MM.1S (cell line): ENCODE data around the gene CACNG4.

Source experiments
- DNase-seq: peaks from one replicate; pipeline ENCODE4 v3.0.0-alpha.2; 2015
- H2AFZ ChIP-seq: fragments of 300-600 bp; sonication (generic); 2 replicates; pipeline ENCODE4 v1.6.0; 2016; ENCODE audit warnings: antibody characterized with exemption, low read length
- H3F3A ChIP-seq: fragments of 300-600 bp; sonication (generic); 2 replicates; pipeline ENCODE4 v1.6.1; 2016; ENCODE audit warnings: mild to moderate bottlenecking, antibody characterized with exemption, low read length, moderate library complexity, mixed read lengths; ENCODE audit not compliant: insufficient read depth
- H3K27ac ChIP-seq: fragments of 300-600 bp; sonication (generic); 2 replicates; pipeline ENCODE4 v1.5.1; 2016; ENCODE audit warnings: mild to moderate bottlenecking, low read length
- H3K27me3 ChIP-seq: fragments of 300-600 bp; sonication (generic); replicated peaks from 2 replicates; pipeline ENCODE4 v1.6.0; 2016; ENCODE audit warnings: low read length; ENCODE audit not compliant: insufficient read depth
- H3K36me3 ChIP-seq: fragments of 300-600 bp; sonication (generic); replicated peaks from 2 replicates; pipeline ENCODE4 v1.6.1; 2016; ENCODE audit warnings: mild to moderate bottlenecking, low read length, mixed read lengths; ENCODE audit not compliant: insufficient read depth
- H3K4me1 ChIP-seq: fragments of 300-600 bp; sonication (generic); 2 replicates; pipeline ENCODE4 v1.6.1; 2016; ENCODE audit warnings: low read length, mixed read lengths
- H3K4me2 ChIP-seq: fragments of 300-600 bp; sonication (generic); 2 replicates; pipeline ENCODE4 v1.6.0; 2016; ENCODE audit warnings: low read depth, low read length
- H3K4me3 ChIP-seq: fragments of 300-600 bp; sonication (generic); 2 replicates; pipeline ENCODE4 v1.5.1; 2016; ENCODE audit warnings: low read length, mixed read lengths
- H3K79me2 ChIP-seq: fragments of 300-600 bp; sonication (generic); 2 replicates; pipeline ENCODE4 v1.6.1; 2016; ENCODE audit warnings: mixed run types, low read length, mixed read lengths
- H3K9ac ChIP-seq: fragments of 300-600 bp; sonication (generic); 2 replicates; pipeline ENCODE4 v1.6.1; 2016; ENCODE audit warnings: low read length, mixed read lengths
- H3K9me2 ChIP-seq: fragments of 300-600 bp; sonication (generic); replicated peaks from 2 replicates; pipeline ENCODE4 v1.6.1; 2016; ENCODE audit warnings: mild to moderate bottlenecking, low read length, mixed read lengths; ENCODE audit not compliant: insufficient read depth
- H3K9me3 ChIP-seq: fragments of 300-600 bp; sonication (generic); replicated peaks from 2 replicates; pipeline ENCODE4 v1.6.1; 2016; ENCODE audit warnings: mild to moderate bottlenecking, low read length, mixed read lengths; ENCODE audit not compliant: insufficient read depth
- H4K20me1 ChIP-seq: fragments of 300-600 bp; sonication (generic); 2 replicates; pipeline ENCODE4 v1.6.1; 2016; ENCODE audit warnings: mild to moderate bottlenecking, low read length, moderate library complexity, mixed read lengths; ENCODE audit not compliant: insufficient read depth
- EZH2 ChIP-seq: fragments of 300-600 bp; sonication (generic); optimal IDR thresholded peaks from 2 replicates; pipeline ENCODE3; 2017; ENCODE audit warnings: low read depth, mild to moderate bottlenecking, antibody characterized with exemption, low read length, mixed read lengths
- EZH2phosphoT487 ChIP-seq: fragments of 300-600 bp; sonication (generic); IDR thresholded peaks from 2 replicates; pipeline ENCODE4 v1.6.1; 2018; ENCODE audit warnings: antibody characterized with exemption, low read length
- TF ChIP-seq, protein P1 (sequence below): fragments of 300-600 bp; sonication (generic); IDR thresholded peaks from 2 replicates; pipeline ENCODE4 v1.5.1; 2016; ENCODE audit warnings: antibody characterized with exemption, low read length, mixed read lengths

The CACNG4 gene

GRCh38 chr17:66968916-66969315 lies 4.4 kb downstream of the CACNG4 start:
- Histone ChIP-seq H3K9me3 (no peaks in the 10 kb centered on the region), H3F3A (no peaks in the 10 kb centered on the region), H3K9me2 (no peaks in the 10 kb centered on the region), H3K27me3 (peaks cover 37% of the 10 kb centered on the region), H3K27ac (no peak overlapping the region), H3K4me2 (no peak overlapping the region), H3K4me1 (peaks cover 11% of the 10 kb centered on the region), H4K20me1 (no peaks in the 10 kb centered on the region), H3K79me2 (no peaks in the 10 kb centered on the region), H3K36me3 (no peaks in the 10 kb centered on the region), H3K9ac (no peak overlapping the region), H2AFZ (no peak overlapping the region), H3K4me3 (no peak overlapping the region)
- TF ChIP-seq EZH2 (no peak), EZH2phosphoT487 (no peak)
- TF ChIP-seq, protein P1, sequence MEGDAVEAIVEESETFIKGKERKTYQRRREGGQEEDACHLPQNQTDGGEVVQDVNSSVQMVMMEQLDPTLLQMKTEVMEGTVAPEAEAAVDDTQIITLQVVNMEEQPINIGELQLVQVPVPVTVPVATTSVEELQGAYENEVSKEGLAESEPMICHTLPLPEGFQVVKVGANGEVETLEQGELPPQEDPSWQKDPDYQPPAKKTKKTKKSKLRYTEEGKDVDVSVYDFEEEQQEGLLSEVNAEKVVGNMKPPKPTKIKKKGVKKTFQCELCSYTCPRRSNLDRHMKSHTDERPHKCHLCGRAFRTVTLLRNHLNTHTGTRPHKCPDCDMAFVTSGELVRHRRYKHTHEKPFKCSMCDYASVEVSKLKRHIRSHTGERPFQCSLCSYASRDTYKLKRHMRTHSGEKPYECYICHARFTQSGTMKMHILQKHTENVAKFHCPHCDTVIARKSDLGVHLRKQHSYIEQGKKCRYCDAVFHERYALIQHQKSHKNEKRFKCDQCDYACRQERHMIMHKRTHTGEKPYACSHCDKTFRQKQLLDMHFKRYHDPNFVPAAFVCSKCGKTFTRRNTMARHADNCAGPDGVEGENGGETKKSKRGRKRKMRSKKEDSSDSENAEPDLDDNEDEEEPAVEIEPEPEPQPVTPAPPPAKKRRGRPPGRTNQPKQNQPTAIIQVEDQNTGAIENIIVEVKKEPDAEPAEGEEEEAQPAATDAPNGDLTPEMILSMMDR = no peak
- DNase-seq = no peak

- TF ChIP-seq EZH2 = no peak
- TF ChIP-seq, protein P1 = no peak
- no peak for TF ChIP-seq EZH2phosphoT487
- H3K27me3 ChIP-seq = peaks cover 37% of the 10 kb centered on the region
- H3K79me2 ChIP-seq = no peaks in the 10 kb centered on the region
- no peaks in the 10 kb centered on the region for H3K9me2 ChIP-seq
- peak overlapping the region; percentile 44 for H3K4me2 ChIP-seq
- no peaks in the 10 kb centered on the region for H3F3A ChIP-seq
- H3K36me3 ChIP-seq = no peaks in the 10 kb centered on the region
- no peaks in the 10 kb centered on the region for H4K20me1 ChIP-seq
- H3K27ac ChIP-seq = no peak overlapping the region
- H3K4me3 ChIP-seq = peak overlapping the region; percentile 1; the same call in 1 of the 2 replicates
- peak overlapping the region; percentile 55 for H2AFZ ChIP-seq
- H3K9ac ChIP-seq = no peak overlapping the region
- DNase-seq = no peak
- H3K4me1 ChIP-seq = peaks cover 11% of the 10 kb centered on the region
- no peaks in the 10 kb centered on the region for H3K9me3 ChIP-seq
These were observed 5.6 kb downstream of the CACNG4 start for GRCh38 chr17:66970140-66970539.

DNA sequence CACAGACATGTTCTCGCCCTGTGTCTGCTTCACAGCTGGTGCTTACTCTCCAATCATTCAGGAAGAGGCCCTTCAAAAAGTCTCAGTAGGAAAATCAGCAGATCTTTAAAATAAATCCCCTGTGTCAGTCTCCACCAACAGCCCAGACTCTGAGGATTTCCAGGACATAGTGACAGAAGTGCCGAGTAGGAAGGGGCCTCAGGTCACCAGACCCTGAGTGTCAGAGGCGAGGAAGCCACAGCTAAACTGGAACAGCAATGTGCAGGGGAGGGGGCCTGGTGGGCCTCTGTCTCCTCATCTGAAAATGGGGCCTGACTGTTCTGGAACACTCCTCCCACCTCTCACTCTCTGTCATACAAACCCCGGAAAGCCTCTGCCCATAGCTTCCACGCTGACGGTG lies 6.3 kb downstream of the CACNG4 start:
- Histone ChIP-seq H3K36me3 (no peaks in the 10 kb centered on the region), H3K9me2 (no peaks in the 10 kb centered on the region), H3F3A (no peaks in the 10 kb centered on the region), H3K79me2 (no peaks in the 10 kb centered on the region), H3K9me3 (no peaks in the 10 kb centered on the region), H3K27ac (no peak overlapping the region), H3K27me3 (peaks cover 37% of the 10 kb centered on the region), H4K20me1 (no peaks in the 10 kb centered on the region), H2AFZ (no peak overlapping the region), H3K4me2 (no peak overlapping the region), H3K4me3 (no peak overlapping the region), H3K9ac (no peak overlapping the region), H3K4me1 (peaks cover 11% of the 10 kb centered on the region)
- no peak for DNase-seq
- TF ChIP-seq, protein P1 = no peak
- TF ChIP-seq EZH2phosphoT487 (no peak), EZH2 (no peak)
